SW 1271 (cell line): ENCODE results near the gene SETD2.
"Not testable (repeated sequence)": the region's sequence is repeated elsewhere in the genome, so short reads cannot be mapped to it uniquely, and the experiment has no call there.

Experiments
- DNase-seq, 2 experiments: peaks; one replicate each; lab custom pipeline; 2025; lab: John Stamatoyannopoulos, UW

SETD2 gene

GRCh38 chr3:47164007-47164881 lies at the start of gene SETD2:
SETD2 (minus strand) TSS chr3:47164113; CDS start chr3:47163924, 189 bp downstream.
- DNase-seq, result peak; percentile 69 to 82

GRCh38 chr3:47210863-47211405 lies 47.0 kb upstream of the SETD2 start:
- DNase-seq, result no peak

- DNase-seq, result not testable (repeated sequence)
Measured at GRCh38 chr3:47206022-47206421, 42.1 kb upstream of the SETD2 start.

GRCh38 chr3:47204875-47205274 lies 41.0 kb upstream of the SETD2 start:
- no peak for DNase-seq

- DNase-seq, result no peak
Measured at GRCh38 chr3:47202542-47202941, 38.6 kb upstream of the SETD2 start.

- no peak for DNase-seq
Measured at GRCh38 chr3:47197287-47197686, 33.4 kb upstream of the SETD2 start.

GRCh38 chr3:47194994-47195393 lies 31.1 kb upstream of the SETD2 start:
- no peak for DNase-seq

GRCh38 chr3:47193871-47194859 lies 30.3 kb upstream of the SETD2 start:
- DNase-seq, result no peak

GRCh38 chr3:47186285-47186684 lies 22.4 kb upstream of the SETD2 start:
- no peak for DNase-seq

GRCh38 chr3:47181685-47182084 lies 17.8 kb upstream of the SETD2 start:
- not testable (repeated sequence) for DNase-seq

- DNase-seq, result not testable (repeated sequence)
Measured at GRCh38 chr3:47180011-47180410, 16.1 kb upstream of the SETD2 start.

- no peak for DNase-seq
Measured at GRCh38 chr3:47176582-47176981, 12.7 kb upstream of the SETD2 start.

- peak in 1 of 2 experiments; percentile 15 for DNase-seq
Measured at GRCh38 chr3:47163169-47164006, 525 bp downstream of the SETD2 start.

- no peak for DNase-seq
Measured at GRCh38 chr3:47162697-47163168, 1.2 kb downstream of the SETD2 start.

- no peak for DNase-seq
Measured at GRCh38 chr3:47161983-47162696, 1.8 kb downstream of the SETD2 start.

- DNase-seq, result no peak
Measured at GRCh38 chr3:47159820-47160219, 4.1 kb downstream of the SETD2 start.

- DNase-seq, result no peak
Measured at GRCh38 chr3:47158208-47158607, 5.7 kb downstream of the SETD2 start.

- DNase-seq, result no peak
Measured at GRCh38 chr3:47156396-47156795, 7.5 kb downstream of the SETD2 start.

- DNase-seq, result no peak
Measured at GRCh38 chr3:47152578-47152977, 11.3 kb downstream of the SETD2 start.

- DNase-seq, result no peak
Measured at GRCh38 chr3:47151836-47152235, 12.1 kb downstream of the SETD2 start.
